Measurements from ENCODE around the gene NCSTN.

Gene NCSTN

DNA sequence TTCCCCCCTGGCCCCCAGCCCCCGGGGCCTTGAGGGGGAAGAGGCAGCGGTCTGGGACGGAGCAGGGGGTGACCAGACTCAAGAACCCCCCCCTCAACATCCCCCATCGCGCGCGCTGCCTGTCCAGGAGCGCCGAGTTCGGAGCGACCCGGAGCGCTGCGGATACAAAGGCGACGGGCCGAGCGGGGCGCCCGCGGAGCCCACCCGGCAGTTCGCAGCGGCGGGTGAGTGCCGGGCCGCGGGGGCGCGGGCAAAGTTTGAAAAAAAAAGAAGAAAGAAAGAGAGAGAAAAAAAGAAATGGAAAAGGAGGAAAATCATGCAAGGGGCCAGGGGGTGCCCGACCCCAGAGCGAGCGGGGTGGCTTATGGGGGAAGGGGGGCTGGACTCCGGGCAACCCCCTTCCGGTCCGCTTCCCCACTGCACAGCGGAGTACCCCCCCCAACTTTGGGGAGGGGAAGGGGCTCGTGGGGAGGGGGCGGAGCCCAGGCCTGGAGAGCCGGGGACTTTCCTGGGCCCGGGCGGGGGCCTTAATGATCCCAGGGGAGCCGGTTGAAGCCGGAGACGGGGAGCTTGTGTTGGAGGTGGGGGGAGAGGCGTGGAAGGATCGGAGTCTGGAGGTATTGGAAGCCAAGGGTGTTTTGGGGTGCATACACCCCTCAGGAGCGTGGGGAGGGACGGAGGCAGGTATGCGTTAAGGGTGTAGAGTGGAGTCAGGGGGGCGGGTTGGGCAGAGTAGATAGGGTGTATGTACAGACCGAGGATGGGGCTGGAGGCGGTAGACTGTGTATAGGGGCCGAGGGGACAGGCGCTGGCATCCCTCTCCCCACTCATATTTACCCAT, 57.7 kb downstream of the NCSTN start:
- no peak for DNase-seq (ENCODE audit: insufficient read length, low spot score)
- no peak for TF ChIP-seq POLR2A (IDR thresholded peaks at IDR 0.05; ENCODE audit: low read depth, low read length)

GRCh38 chr1:160401487-160401805, 58.3 kb downstream of the NCSTN start:
- DNase-seq (ENCODE audit: insufficient read length, low spot score) (no peak), FAIRE-seq (no peak)
- TF ChIP-seq POLR2A (IDR thresholded peaks at IDR 0.05; ENCODE audit: low read depth, low read length): no peak

More for the DNA sequence above, 57.7 kb downstream of the NCSTN start:
- FAIRE-seq: no peak

DNA sequence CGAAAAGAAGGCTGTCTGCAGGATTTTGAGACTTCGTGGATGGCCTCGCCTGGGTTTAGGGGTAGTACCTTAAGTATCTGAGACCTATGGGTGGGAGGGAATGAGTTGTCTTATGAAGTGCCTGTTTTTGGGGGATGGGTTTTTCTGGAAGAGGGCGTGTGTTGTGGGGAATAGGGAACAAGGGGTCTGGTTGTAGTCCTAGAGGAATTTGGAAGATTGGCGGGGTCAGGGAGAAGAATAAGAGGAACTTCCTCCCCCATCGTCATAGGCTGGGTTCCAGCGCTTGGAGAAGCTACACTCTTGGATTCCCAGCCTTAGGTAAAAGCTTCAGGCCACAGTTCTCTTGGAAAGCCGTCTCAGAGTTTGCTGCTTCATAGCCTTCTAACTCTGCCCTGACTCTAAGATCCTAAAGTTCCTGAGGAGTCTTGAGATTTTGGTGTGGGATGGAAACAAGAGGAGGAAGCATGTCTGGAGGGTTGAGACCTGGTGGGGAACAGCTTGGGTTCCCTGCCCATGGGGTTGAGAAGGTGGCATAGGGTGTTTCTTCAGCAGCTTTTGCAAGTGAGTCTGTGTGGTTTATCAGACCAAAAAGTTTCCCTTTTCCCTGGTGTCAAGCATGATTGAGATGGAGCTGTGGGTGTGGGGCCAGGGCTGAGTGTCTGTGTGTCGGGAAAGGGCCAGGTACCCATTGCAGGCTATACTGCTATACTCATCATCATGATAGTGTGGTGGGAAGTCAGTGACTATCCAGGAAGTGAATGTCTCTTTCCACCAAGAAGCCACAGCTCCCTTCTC, 59.0 kb downstream of the NCSTN start:
- no peak for TF ChIP-seq POLR2A (IDR thresholded peaks at IDR 0.05; ENCODE audit: low read depth, low read length)
- DNase-seq (ENCODE audit: insufficient read length, low spot score) (no peak), FAIRE-seq (no peak)

DNA sequence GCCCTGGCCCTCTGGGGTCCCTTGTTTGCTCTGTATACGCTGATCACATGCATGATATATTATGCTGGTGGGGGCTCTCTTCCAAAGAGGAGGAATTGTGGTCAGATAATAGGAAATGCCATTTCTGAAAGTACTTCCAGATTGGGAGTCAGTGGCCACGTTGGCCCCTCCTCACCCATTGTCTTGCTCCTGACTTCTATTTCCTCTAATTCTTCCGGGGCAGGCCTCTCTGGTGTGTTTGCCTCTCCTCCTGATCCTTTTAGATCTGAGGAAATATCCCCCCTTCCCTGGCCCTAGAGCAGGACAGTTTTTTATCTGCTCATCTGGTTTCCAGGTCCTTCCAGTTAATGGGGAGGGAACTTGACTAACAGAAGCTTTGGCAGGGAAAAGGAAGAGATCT, 60.1 kb downstream of the NCSTN start:
- no peak for TF ChIP-seq POLR2A (IDR thresholded peaks at IDR 0.05; ENCODE audit: low read depth, low read length)
- DNase-seq (ENCODE audit: insufficient read length, low spot score) (no peak), FAIRE-seq (no peak)

- TF ChIP-seq POLR2A (IDR thresholded peaks at IDR 0.05; ENCODE audit: low read depth, low read length): no peak
- DNase-seq (ENCODE audit: insufficient read length, low spot score): no peak
- FAIRE-seq: no peak
Measured at GRCh38 chr1:160404094-160404493, 60.9 kb downstream of the NCSTN start.

- DNase-seq (ENCODE audit: insufficient read length, low spot score) (no peak), FAIRE-seq (no peak)
- no peak for TF ChIP-seq POLR2A (IDR thresholded peaks at IDR 0.05; ENCODE audit: low read depth, low read length)
Measured at GRCh38 chr1:160405331-160405877, 62.2 kb downstream of the NCSTN start.

- no peak for TF ChIP-seq POLR2A (IDR thresholded peaks at IDR 0.05; ENCODE audit: low read depth, low read length)
- no peak for FAIRE-seq
- no peak for DNase-seq (ENCODE audit: insufficient read length, low spot score)
Measured at GRCh38 chr1:160406131-160406968, 63.2 kb downstream of the NCSTN start.

DNA sequence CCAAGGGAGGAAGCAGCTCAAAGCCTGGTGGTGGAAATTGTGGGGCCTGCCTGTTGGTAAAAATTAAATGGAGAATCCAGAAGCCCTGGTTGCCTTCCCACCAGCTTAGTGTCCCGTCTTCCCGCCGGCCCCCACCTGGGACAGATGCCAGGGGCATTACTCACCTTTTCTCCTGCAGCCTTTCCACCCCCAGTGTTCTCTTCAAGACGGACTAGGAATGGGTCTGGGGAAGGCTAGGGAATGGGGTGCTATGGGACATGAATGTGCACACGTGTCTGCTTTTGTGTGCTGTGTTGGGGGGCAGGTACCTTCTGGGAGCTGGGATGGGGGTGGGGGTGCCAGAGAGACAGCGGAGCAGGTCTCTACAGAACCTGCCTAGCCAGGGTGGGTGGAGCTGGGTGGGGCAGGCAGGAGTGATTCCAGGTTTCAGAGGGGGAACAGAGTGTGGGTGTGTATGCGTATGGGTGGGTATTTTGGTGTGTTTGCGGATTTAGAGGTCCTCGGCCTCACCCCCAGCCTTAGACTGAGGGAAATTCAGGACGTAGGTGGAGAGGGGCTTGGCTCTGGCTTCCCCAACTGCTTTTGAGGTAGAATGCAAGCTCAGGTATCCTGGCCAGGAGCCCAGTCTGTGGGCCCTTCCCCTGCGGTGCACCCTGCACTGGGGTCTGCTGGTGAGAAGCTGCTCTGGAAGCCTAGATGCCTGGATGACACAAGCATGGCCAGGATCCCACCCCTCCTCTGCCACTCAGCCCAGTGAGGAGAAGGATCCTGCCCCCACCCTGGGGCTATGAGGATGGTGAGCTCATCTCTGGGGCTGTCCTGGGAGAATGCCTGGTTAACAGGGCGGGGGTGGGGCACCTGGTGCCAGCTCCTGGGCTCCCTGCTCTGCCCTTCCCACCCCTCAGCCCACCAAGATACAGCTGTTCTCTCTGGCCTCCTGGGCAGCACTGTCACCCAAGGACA, 64.9 kb downstream of the NCSTN start:
- peak; percentile 82 for DNase-seq (ENCODE audit: insufficient read length, low spot score)
- no peak for FAIRE-seq
- no peak for TF ChIP-seq POLR2A (IDR thresholded peaks at IDR 0.05; ENCODE audit: low read depth, low read length)

Data from H54 (cell line).